C4-2B (cell line): Measurements from ENCODE around the gene JHY.
"Not testable (repeated sequence)": the region's sequence is repeated elsewhere in the genome, so short reads cannot be mapped to it uniquely, and the experiment has no call there.

Experiments used
- H3K27ac ChIP-seq: fragments of 450-650 bp; 2 replicates; pipeline ENCODE4 v1.5.1; 2017
- ZFX ChIP-seq: fragments of 450-650 bp; IDR thresholded peaks from 2 replicates; pipeline ENCODE4 v1.6.1; 2017
- TF ChIP-seq, protein P1 (sequence below): fragments of 450-650 bp; conservative IDR thresholded peaks from 2 replicates; pipeline ENCODE4 v1.5.1; 2017; ENCODE audit warnings: mild to moderate bottlenecking

Gene JHY

DNA sequence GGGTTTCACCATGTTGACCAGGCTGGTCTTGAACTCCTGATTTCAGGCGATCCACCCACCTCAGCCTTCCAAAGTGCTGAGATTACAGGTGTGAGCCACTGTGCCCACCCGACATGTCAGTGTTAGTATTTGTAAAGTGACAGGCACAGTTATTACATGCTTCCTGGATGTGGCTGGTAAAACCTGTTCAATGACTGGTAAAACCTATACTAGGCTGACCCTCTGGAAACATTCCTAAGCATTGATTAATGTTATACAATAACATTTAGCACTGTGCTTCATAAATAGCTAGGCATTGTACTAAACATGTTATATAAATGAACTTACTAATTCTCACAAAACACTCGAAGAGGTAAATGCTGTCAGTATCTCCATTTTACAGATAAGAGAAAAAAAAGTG is 20.9 kb upstream of the JHY start:
- TF ChIP-seq ZFX = no peak
- TF ChIP-seq, protein P1, sequence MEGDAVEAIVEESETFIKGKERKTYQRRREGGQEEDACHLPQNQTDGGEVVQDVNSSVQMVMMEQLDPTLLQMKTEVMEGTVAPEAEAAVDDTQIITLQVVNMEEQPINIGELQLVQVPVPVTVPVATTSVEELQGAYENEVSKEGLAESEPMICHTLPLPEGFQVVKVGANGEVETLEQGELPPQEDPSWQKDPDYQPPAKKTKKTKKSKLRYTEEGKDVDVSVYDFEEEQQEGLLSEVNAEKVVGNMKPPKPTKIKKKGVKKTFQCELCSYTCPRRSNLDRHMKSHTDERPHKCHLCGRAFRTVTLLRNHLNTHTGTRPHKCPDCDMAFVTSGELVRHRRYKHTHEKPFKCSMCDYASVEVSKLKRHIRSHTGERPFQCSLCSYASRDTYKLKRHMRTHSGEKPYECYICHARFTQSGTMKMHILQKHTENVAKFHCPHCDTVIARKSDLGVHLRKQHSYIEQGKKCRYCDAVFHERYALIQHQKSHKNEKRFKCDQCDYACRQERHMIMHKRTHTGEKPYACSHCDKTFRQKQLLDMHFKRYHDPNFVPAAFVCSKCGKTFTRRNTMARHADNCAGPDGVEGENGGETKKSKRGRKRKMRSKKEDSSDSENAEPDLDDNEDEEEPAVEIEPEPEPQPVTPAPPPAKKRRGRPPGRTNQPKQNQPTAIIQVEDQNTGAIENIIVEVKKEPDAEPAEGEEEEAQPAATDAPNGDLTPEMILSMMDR = no peak
- H3K27ac ChIP-seq = no peak overlapping the region

DNA sequence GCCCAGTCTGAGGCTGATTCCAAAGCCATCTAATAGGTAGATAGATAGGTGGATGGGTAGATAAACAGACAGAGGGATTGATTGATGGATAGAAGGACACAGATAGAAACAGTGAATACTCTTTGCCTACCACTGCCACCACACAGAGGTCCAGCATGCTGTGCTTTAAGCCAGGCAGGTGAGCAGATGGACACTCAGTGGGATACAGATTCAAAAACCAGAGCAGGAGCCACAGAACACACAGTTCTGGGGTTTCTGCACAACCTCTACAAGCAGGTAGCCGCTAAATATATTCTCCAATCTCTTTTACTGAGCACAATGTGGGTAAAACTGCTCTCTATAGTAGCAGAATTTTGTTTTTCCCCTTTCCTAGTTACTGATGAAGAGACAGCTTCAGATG is 20.5 kb upstream of the JHY start:
- TF ChIP-seq, protein P1 = no peak
- no peak for TF ChIP-seq ZFX
- no peak overlapping the region for H3K27ac ChIP-seq

DNA sequence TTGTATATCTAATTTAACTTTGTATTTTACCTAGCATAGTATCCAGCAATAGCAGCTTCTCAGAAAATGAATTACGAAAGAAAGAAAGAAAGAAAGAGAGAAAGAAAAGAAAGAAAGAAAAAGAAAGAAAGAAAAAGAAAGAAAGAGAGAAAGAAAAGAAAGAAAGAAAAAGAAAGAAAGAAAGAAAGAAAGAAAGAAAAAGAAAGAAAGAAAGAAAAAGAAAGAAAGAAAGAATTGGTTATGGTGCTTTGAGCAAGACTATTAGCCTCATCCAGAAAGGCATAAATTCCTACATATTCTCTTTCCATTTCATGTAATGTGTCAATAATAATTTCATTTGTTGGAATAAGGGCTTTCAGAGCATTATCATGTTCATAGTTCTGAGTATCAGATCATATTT is 19.4 kb upstream of the JHY start:
- not testable (repeated sequence) for H3K27ac ChIP-seq

DNA sequence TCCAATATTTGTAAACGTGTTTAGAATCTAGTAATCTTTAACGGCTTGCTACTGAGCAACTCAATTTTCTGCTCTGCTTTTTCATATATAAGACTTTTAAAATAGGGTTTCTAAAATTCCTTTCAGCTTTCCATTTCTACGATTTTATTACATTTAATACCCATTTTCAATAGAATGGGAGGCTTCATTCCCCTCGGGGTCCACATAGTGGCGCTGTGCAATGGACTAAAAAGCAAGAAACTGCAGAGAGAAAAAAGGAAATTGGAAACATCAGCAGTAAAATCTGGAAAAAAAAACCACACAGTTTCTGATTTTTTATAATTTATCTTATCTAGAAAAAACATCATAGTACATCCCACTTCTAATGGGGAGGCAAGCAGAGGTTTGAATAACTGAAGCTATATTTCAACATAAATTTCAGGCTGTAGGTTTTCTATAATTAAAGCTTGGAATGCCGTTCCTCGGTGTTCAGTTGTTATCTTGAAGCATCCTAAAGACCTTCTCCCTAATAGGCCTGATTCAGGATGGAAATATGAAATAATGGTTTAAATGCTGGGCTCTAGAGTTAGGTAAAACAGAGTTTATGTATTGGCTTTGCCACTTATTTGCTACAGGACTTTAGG is 18.7 kb upstream of the JHY start:
- TF ChIP-seq, protein P1 = peak; percentile 91
- TF ChIP-seq ZFX = no peak
- no peak overlapping the region for H3K27ac ChIP-seq

DNA sequence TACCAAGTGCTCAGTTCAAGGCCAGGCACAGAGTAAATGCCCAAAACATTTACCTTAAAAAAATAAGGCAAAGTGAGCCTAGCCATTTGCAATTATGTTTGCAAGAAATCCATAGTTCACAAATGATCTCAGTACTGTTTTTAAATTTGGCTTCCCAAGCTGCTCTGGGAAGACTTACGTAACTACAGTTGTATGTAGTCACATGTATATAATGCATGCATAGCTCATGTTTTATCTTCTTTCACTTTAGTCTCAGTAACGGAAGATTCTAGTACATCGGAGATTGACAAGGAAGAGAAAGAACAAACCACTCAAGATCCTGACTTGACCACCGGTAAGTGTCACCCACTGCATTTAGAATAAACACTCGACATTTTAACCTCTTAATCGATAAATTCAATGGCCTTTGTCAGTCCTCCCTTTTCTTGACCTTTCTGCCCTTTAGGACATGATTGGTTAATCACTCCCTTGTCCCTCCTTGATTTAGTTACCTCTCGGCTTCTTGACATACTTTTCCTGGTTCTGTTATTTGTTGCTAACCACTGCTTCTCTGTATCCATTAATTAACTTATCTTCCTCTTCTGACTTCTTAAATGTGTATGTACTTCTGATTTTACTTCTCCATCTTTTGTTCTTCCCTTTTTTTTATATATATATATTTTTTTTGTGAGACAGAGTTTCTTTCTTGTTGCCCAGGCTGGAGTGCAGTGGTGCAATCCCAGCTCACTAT is 18.0 kb upstream of the JHY start:
- no peak overlapping the region for H3K27ac ChIP-seq
- TF ChIP-seq, protein P1 = no peak
- no peak for TF ChIP-seq ZFX

DNA sequence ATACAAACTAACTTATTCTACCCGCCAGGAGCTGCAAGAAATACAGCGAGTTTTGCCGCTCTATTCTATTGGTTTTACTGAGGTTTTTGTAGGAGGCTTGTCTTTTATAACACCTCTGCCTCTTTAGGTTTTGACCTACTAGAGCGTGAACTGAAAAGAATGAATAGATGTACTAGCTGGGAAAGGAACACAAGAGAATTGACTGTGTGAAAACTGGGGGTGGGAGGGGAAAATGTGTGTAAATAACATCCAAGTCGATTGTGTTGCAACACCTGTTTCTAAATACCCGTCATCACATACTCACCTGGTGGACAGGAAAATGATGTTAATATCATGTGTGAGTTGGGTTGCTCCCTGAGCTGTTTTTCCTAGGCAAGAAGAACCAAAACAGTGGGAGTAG is 12.9 kb upstream of the JHY start:
- TF ChIP-seq ZFX = no peak
- TF ChIP-seq, protein P1 = no peak
- no peak overlapping the region for H3K27ac ChIP-seq

DNA sequence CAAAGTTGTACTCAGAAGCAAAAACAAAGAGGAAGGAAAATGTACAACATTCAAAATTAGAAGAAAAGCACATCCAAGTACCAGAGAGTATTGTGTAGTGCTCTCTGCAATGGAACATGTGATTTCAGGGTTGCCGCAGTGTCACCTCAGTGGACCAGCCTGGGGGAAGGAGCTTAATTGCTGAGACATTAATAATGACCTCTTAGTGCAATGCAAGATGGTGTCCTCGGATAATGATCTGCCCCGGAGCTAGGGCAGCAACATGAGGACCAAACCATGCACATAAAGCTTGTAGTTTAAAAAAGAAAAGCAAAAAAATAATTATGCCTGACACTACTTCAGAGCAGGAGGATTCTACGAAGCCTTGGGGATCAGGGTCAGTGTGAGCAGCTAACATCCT is 11.3 kb upstream of the JHY start:
- no peak overlapping the region for H3K27ac ChIP-seq
- no peak for TF ChIP-seq ZFX
- TF ChIP-seq, protein P1 = no peak

DNA sequence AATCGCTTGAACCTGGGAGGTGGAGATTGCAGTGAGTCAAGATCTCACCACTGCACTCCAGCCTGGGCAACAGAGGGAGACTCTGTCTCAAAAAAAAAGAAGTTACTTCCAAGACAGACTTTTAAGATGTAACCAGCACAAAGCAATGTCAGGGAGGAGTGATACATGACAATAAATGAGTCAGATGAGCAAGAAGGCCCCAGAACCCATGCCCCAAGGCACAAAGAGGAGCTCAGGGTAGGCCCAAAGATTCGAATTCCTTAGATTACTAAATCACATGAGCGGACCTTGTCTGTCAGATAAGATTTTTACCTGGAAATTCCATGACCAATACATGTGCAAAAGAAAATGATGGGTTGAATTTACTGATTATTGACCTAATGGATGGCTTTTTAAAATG is 10.5 kb upstream of the JHY start:
- H3K27ac ChIP-seq = no peak overlapping the region
- TF ChIP-seq, protein P1 = no peak
- TF ChIP-seq ZFX = no peak
